Progenitor cell of endocrine pancreas (in vitro differentiated cells): ENCODE data around the gene MEIS2. TPM values are rescaled to one million over a fixed set of nuclear protein-coding genes. Genes with fewer than 3 reads are reported as not detected.
A peak's percentile ranks its signal among the peaks of the same experiment; 100 is the strongest.

Experiments used
- DNase-seq: peaks from one replicate; pipeline ENCODE4 v3.0.0; 2021; ENCODE audit warnings: low spot score; ENCODE audit not compliant: unreplicated experiment
- H3K27ac Mint-ChIP-seq: 2 replicates; pipeline ENCODE4 v1.8.0; 2021; ENCODE audit warnings: mild to moderate bottlenecking, moderate library complexity, mixed read lengths
- H3K27me3 Mint-ChIP-seq: 2 replicates; pipeline ENCODE4 v1.8.0; 2021; ENCODE audit warnings: mixed read lengths
- H3K36me3 Mint-ChIP-seq: 2 replicates; pipeline ENCODE4 v1.8.0; 2022; ENCODE audit warnings: mixed read lengths; ENCODE audit not compliant: insufficient read depth
- H3K4me1 Mint-ChIP-seq: 2 replicates; pipeline ENCODE4 v1.8.0; 2021; ENCODE audit warnings: low read depth, mixed read lengths
- H3K4me3 Mint-ChIP-seq: 2 replicates; pipeline ENCODE4 v1.8.0; 2021; ENCODE audit warnings: low read depth, mild to moderate bottlenecking, moderate library complexity, mixed read lengths
- H3K9me3 Mint-ChIP-seq: 2 replicates; pipeline ENCODE4 v1.8.0; 2021; ENCODE audit warnings: low read depth, mixed read lengths
- CTCF ChIP-seq: fragments of 200-600 bp; sonication (generic); IDR thresholded peaks from one replicate; pipeline ENCODE4 v1.5.0; 2021; ENCODE audit warnings: antibody characterized with exemption, mild to moderate bottlenecking; ENCODE audit not compliant: unreplicated experiment
- total RNA-seq: library from RNA; stranded (reverse); gene quantifications from 2 replicates; pipeline ENCODE4 v1.2.1, GENCODE V29; 2021

MEIS2 gene
- total RNA-seq, 1 donor from 2014 or later = 133 TPM

GRCh38 chr15:37107071-37107743 is 6.9 kb upstream of the MEIS2 start:
- DNase-seq = no peak

GRCh38 chr15:37106490-37107001 is 6.2 kb upstream of the MEIS2 start:
- Mint-ChIP-seq H3K27me3 (no peaks in the 10 kb centered on the region), H3K36me3 (no peaks in the 10 kb centered on the region), H3K4me3 (peak overlapping the region; percentile 75), H3K9me3 (no peaks in the 10 kb centered on the region), H3K4me1 (peaks cover 71% of the 10 kb centered on the region), H3K27ac (peak overlapping the region; percentile 94)
- peak; percentile 71 for TF ChIP-seq CTCF
- no peak for DNase-seq

More at GRCh38 chr15:37107071-37107743, 6.9 kb upstream of the MEIS2 start:
- H3K9me3 Mint-ChIP-seq = no peaks in the 10 kb centered on the region
- TF ChIP-seq CTCF = no peak
- H3K36me3 Mint-ChIP-seq = no peaks in the 10 kb centered on the region
- peaks cover 76% of the 10 kb centered on the region for H3K4me1 Mint-ChIP-seq
- H3K27ac Mint-ChIP-seq = peak overlapping the region; percentile 67
- H3K27me3 Mint-ChIP-seq = no peaks in the 10 kb centered on the region
- peak overlapping the region; percentile 75 for H3K4me3 Mint-ChIP-seq

- H3K27me3 Mint-ChIP-seq = no peaks in the 10 kb centered on the region
- H3K4me3 Mint-ChIP-seq = peak overlapping the region; percentile 92
- no peak for TF ChIP-seq CTCF
- H3K36me3 Mint-ChIP-seq = no peaks in the 10 kb centered on the region
- H3K4me1 Mint-ChIP-seq = peaks cover 65% of the 10 kb centered on the region
- H3K27ac Mint-ChIP-seq = peak overlapping the region; percentile 84
- DNase-seq = no peak
- no peaks in the 10 kb centered on the region for H3K9me3 Mint-ChIP-seq
Observed at GRCh38 chr15:37105889-37106288, 5.5 kb upstream of the MEIS2 start.

GRCh38 chr15:37105029-37105428 is 4.7 kb upstream of the MEIS2 start:
- Mint-ChIP-seq H3K27ac (peak overlapping the region; percentile 99), H3K36me3 (no peaks in the 10 kb centered on the region), H3K9me3 (no peaks in the 10 kb centered on the region), H3K4me1 (peaks cover 57% of the 10 kb centered on the region), H3K4me3 (peak overlapping the region; percentile 92), H3K27me3 (no peaks in the 10 kb centered on the region)
- no peak for TF ChIP-seq CTCF
- DNase-seq = no peak

- no peak for DNase-seq
- no peak for TF ChIP-seq CTCF
- peaks cover 54% of the 10 kb centered on the region for H3K4me1 Mint-ChIP-seq
- H3K36me3 Mint-ChIP-seq = no peaks in the 10 kb centered on the region
- H3K4me3 Mint-ChIP-seq = peak overlapping the region; percentile 92
- no peaks in the 10 kb centered on the region for H3K9me3 Mint-ChIP-seq
- no peaks in the 10 kb centered on the region for H3K27me3 Mint-ChIP-seq
- H3K27ac Mint-ChIP-seq = peak overlapping the region; percentile 99
Observed at GRCh38 chr15:37104424-37104981, 4.2 kb upstream of the MEIS2 start.
